Activated T-cell treated with anti-CD3 and anti-CD28 coated beads, Interleukin-2, amount 50 U/mL, for 1 hour (primary cell): ENCODE results near the gene KBTBD13.

Experiments used
- DNase-seq: peaks from one replicate; pipeline ENCODE4 v3.0.0-alpha.2; 2020

The KBTBD13 gene

GRCh38 chr15:65052956-65053355 lies 23.6 kb upstream of the KBTBD13 start:
- DNase-seq: no peak

GRCh38 chr15:65054333-65055200 lies 22.0 kb upstream of the KBTBD13 start:
- DNase-seq: peak; percentile 58

- no peak for DNase-seq
These were observed 21.2 kb upstream of the KBTBD13 start for GRCh38 chr15:65055201-65055870.

GRCh38 chr15:65056106-65056505 lies 20.4 kb upstream of the KBTBD13 start:
- DNase-seq: no peak

GRCh38 chr15:65056868-65057548 lies 19.5 kb upstream of the KBTBD13 start:
- no peak for DNase-seq

- no peak for DNase-seq
These were observed 19.0 kb upstream of the KBTBD13 start for GRCh38 chr15:65057549-65057940.

- DNase-seq: no peak
These were observed 17.9 kb upstream of the KBTBD13 start for GRCh38 chr15:65058394-65059368.

GRCh38 chr15:65059369-65059750 lies 17.2 kb upstream of the KBTBD13 start:
- DNase-seq: no peak

- no peak for DNase-seq
These were observed 16.5 kb upstream of the KBTBD13 start for GRCh38 chr15:65059931-65060596.

- no peak for DNase-seq
These were observed 15.7 kb upstream of the KBTBD13 start for GRCh38 chr15:65060641-65061397.

GRCh38 chr15:65062061-65062460 lies 14.5 kb upstream of the KBTBD13 start:
- no peak for DNase-seq

GRCh38 chr15:65062726-65063125 lies 13.8 kb upstream of the KBTBD13 start:
- DNase-seq: no peak

GRCh38 chr15:65066001-65066634 lies 10.4 kb upstream of the KBTBD13 start:
- DNase-seq: no peak

GRCh38 chr15:65066635-65067316 lies 9.8 kb upstream of the KBTBD13 start:
- no peak for DNase-seq

GRCh38 chr15:65067317-65067644 lies 9.3 kb upstream of the KBTBD13 start:
- DNase-seq: no peak

GRCh38 chr15:65067645-65068402 lies 8.7 kb upstream of the KBTBD13 start, which contains the start of gene RASL12:
Gene RASL12 (minus strand): TSS chr15:65067991. CDS start chr15:65067835, 156 bp downstream.
- DNase-seq: no peak

- no peak for DNase-seq
These were observed 8.2 kb upstream of the KBTBD13 start for GRCh38 chr15:65068403-65068788.

GRCh38 chr15:65069179-65069578 lies 7.4 kb upstream of the KBTBD13 start:
- no peak for DNase-seq
